Activated CD8-positive, alpha-beta memory T cell treated with anti-CD3 and anti-CD28 coated beads for 48 hours (primary cell): ENCODE results near the gene WNT10A.

ENCODE experiments used
- DNase-seq, 3 experiments: peaks; one replicate each; pipeline ENCODE4 v3.0.0-alpha.2; 2020; ENCODE audit warnings: low read depth in 2 of 3, low spot score in 2 of 3

WNT10A gene

DNA sequence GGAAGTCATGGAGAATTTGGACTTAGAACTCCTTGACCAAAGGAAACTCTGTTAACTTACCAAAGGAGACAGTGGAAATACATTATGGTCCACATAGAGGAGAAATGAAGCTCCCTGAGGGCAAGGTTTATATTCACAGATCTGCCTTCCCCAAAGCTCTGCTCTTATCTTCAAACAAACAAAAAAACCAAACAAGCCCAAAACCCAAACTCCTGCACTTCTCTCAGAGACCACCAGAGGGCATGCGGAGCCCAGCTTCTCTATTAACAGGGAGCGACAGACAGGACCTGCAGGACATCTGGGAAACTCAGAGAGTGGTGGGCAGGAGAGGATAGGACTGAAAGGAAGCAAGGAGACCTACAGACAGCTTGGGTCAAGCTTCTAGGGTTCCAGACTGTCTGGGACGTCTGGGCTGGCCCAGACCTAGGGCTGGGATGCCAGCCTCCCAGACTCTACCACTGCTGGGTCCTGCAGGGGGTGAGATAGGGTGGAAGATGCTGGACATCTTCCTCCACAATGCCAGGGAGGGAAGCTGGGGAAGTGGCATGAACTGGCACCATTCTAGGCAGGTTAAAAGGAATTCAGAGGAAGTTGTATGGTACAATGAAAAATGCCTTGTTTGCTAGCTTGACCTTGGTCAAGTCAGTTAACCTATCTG is 4.0 kb upstream of the WNT10A start:
- DNase-seq, result peak in 1 of 3 experiments; percentile 58

DNA sequence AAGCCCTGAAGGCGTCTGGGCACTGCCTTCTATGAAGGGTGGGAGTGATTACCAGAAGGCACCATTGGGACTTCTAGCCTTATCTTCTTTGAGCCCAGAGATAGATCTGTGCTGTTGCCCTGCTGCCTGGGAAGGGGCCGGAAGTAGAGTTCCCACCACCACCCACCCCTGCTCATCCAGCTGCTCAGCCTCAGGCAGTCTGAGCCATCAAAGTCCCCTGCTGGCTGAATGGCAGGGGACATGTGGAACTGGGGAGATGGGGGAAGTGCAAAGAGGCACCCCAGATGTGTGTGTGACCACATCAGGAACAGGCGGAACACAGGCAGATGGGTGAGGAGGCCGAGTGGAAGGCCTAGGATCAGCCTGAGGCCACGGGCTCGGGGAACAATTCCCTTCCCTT is 3.3 kb upstream of the WNT10A start:
- no peak for DNase-seq

- no peak for DNase-seq
These were observed 2.8 kb upstream of the WNT10A start for GRCh38 chr2:218877891-218878290.

- DNase-seq, result no peak
These were observed 2.2 kb upstream of the WNT10A start for GRCh38 chr2:218878486-218878885.

GRCh38 chr2:218878926-218879761 is 1.5 kb upstream of the WNT10A start:
- DNase-seq, result no peak

- no peak for DNase-seq
These were observed 913 bp upstream of the WNT10A start for GRCh38 chr2:218879776-218880101.

DNA sequence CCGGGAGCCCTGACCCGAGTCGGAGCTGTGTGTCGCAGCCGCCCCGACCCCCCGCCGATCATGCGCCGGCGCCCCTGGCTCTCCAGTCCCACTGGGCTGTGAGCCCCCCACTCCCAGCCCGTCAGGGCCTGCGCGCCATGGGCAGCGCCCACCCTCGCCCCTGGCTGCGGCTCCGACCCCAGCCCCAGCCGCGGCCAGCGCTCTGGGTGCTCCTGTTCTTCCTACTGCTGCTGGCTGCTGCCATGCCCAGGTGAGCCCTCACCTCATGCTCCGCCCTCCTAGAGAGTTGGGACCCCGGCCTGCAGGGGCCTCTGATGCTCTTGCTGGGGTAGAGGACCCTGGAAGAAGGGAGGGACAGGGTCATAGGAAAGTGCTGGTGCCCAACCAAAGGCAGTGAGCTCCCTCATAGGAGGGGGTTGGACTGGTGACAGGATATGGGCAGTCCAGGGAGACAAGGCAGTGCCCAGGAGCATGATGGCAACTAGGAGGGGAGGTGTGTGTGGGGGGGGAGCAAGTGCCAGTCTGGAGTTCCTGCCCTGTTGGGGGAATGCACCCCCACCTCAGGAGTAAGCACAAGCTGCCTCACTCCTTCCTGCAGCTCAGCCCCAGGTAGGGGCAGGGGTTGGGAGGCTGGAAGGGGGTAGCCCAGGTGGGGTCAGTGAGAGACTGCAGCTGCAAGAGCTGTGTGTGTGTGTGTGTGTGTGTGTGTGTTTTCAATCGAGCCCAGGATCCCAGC is 375 bp downstream of the WNT10A start:
- no peak for DNase-seq

- no peak for DNase-seq
These were observed 1.2 kb downstream of the WNT10A start for GRCh38 chr2:218881744-218882460.

DNA sequence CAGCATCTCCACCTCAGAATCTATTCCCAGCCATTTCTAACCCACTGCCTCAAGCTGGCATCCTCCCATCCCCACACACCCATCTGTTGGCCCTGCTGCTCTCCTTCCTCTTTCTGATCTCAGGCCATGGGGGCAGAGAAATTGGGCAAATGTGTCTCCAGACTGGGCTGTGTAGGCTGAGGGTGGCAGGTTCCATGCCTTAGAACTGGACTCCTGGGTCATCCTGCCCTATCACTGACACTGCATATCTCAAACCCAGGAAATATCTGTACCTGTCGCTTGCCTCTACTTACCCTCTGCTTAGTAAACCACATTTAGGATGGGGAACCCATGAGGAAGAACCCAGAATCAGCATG is 1.8 kb downstream of the WNT10A start:
- no peak for DNase-seq

DNA sequence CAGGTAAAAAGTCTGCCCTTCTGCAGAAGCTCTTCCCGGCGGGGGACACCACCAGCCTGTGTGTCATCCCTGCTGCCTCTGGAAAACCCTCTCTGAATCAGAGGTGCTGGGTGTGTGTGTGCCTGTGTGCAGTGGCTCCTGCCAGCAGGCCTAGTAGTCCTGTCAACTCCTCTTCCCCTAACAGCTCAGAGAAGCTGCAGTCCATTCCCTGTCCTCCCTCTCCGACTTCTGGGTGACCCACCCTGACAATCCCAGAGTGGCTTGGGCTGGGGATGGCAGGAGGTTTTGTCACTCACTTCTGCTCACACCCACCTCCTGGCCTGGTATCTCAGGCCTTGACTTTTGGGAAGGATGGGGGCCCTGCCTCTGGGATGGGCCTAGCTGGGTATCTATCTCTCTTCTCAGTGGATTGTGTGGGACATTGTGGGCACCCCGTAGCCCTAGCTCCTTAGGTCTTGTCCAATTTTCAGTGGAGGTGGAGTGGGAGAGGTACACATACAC is 2.3 kb downstream of the WNT10A start:
- DNase-seq, result no peak

- DNase-seq, result no peak
These were observed 3.1 kb downstream of the WNT10A start for GRCh38 chr2:218883491-218884490.

DNA sequence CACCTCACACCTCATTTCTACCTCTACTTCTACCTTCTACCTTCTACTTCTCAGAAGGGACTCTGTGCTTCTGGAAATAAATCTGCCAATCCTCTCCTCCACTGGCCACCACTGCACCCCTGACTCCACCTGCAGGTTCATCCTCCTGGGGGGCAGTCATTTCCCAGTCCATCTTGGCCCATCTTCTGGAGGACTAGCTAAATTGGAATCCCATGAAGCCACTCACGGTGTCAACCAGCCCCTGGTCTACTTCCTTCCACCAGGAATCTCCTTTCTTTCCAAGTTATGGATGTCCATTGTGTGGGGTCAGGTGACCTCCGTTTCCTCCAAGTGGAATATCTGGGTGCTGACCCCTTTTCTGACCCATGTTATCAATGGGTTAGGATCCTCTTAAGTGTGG is 3.9 kb downstream of the WNT10A start:
- DNase-seq, result no peak

GRCh38 chr2:218885981-218886947 is 5.6 kb downstream of the WNT10A start:
- no peak for DNase-seq

DNA sequence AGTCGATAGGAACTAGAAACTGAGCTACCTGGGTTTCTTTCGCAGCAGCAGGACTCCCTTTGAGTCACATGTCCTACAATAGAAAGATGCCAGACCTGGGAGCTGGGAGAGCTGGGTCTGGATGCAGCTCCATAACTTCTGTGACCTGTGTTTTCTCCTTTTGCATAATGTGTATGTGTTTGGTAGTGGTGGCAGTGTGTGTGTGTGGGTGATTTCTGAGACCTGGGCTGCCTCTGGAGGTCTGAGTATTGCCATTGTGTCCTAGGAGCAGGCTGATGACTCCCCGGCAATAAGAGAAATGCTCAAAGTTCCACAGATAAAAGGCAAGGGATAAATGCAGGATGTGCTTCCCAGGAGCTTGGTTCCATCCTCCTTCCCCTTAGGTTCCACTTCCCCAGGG is 6.4 kb downstream of the WNT10A start:
- DNase-seq, result no peak

DNA sequence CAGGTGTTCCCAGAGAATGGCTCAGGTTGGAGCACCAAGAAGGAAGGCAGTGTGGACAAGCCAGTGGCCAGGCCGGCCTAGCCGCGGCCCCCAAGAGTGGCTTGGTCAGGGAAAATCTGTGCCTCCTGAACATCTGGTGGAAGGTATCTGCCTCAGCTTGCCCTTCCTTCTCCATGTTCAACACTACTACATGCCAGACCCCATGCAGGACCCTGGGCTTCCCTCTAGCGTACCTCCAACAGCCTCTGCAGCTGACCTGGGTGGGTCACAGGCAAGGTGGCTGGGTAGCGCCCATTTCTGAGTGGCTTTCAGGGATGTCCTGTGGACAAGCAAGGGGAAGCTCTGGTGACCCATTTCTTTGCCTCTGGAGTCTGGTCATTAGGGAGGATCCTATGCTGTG is 7.7 kb downstream of the WNT10A start:
- DNase-seq, result no peak

DNA sequence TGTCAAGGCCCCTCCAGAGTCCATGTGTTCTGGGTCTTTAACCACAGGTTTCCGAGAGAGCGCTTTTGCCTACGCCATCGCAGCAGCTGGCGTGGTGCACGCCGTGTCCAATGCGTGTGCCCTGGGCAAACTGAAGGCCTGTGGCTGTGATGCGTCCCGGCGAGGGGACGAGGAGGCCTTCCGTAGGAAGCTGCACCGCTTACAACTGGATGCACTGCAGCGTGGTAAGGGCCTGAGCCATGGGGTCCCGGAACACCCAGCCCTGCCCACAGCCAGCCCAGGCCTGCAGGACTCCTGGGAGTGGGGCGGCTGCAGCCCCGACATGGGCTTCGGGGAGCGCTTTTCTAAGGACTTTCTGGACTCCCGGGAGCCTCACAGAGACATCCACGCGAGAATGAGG is 9.3 kb downstream of the WNT10A start:
- DNase-seq, result no peak

- no peak for DNase-seq
These were observed 9.7 kb downstream of the WNT10A start for GRCh38 chr2:218890369-218890768.

- DNase-seq, result no peak
These were observed 10.9 kb downstream of the WNT10A start for GRCh38 chr2:218891275-218892135.
